Ishikawa (cell line): ENCODE measurements around the gene CDH13.

Experiments
- EP300 ChIP-seq: IDR thresholded peaks from 2 replicates; pipeline ENCODE4 v1.6.1; 2012; ENCODE audit warnings: borderline replicate concordance
- RAD21 ChIP-seq: IDR thresholded peaks from 2 replicates; pipeline ENCODE4 v1.6.1; 2012; ENCODE audit warnings: low read depth
- TAF1 ChIP-seq: IDR thresholded peaks from 2 replicates; pipeline ENCODE4 v1.6.1; 2012; ENCODE audit warnings: low read depth, mild to moderate bottlenecking
- TEAD4 ChIP-seq: IDR thresholded peaks from 2 replicates; pipeline ENCODE4 v1.6.1; 2012
- TF ChIP-seq, protein P1 (sequence below): IDR thresholded peaks from 2 replicates; pipeline ENCODE4 v1.6.1; 2012

DNA sequence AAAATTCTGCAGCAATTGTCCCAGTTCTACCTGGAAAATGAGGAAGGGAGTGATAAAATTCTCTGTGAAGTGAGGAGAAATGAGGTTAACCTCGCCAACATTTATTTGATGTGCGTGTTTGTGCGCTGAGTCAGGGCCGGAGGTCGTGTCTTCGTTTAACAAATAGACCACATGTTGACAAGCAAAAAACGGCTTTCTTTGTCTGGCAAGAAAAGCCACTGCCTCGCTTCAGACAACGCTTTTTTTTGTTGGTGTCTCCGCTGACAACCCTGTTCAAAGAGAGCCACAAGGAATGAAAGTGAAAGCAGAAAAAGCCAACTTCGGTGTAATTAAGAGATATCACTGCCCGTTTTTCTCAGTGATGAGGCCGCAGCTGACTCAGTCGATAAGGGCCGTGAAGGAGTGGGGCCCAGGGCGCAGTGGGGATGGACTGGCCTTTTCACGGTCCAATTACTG is 510.6 kb downstream of the CDH13 start:
- no peak for TF ChIP-seq EP300
- no peak for TF ChIP-seq TAF1
- TF ChIP-seq, protein P1, sequence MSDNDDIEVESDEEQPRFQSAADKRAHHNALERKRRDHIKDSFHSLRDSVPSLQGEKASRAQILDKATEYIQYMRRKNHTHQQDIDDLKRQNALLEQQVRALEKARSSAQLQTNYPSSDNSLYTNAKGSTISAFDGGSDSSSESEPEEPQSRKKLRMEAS: no peak
- no peak for TF ChIP-seq TEAD4
- TF ChIP-seq RAD21: no peak
